AG04450 (cell line): ENCODE measurements around the gene CST4. TPM values are rescaled to one million over a fixed set of nuclear protein-coding genes. Genes with fewer than 3 reads are reported as not detected.
A peak's percentile ranks its signal among the peaks of the same experiment; 100 is the strongest.
"Not testable (repeated sequence)": the region's sequence is repeated elsewhere in the genome, so short reads cannot be mapped to it uniquely, and the experiment has no call there.

Experiments
- CTCF ChIA-PET: fragments of 300-600, 350-600 bp; formaldehyde crosslinking; extraction: SDS; loops from one replicate; lab custom pipeline; 2022; ENCODE audit warnings: antibody characterized with exemption, inconsistent platforms; lab: Charles Lee
- POLR2A ChIA-PET: fragments of 350-600 bp; formaldehyde crosslinking; extraction: SDS; loops from one replicate; lab custom pipeline; 2021; ENCODE audit warnings: antibody characterized with exemption, inconsistent platforms; lab: Yijun Ruan, JAX
- DNase-seq: peaks from one replicate; pipeline ENCODE4 v3.0.0-alpha.2; 2011; ENCODE audit warnings: low read depth, low spot score
- H3K27ac ChIP-seq: one replicate; pipeline ENCODE4 v1.5.1; 2012; ENCODE audit warnings: low read depth, low read length, control low read depth
- H3K27me3 ChIP-seq: one replicate; pipeline ENCODE4 v1.6.0; 2012; ENCODE audit warnings: low read length; ENCODE audit not compliant: control insufficient read depth, insufficient read depth
- H3K4me3 ChIP-seq: 2 replicates; pipeline ENCODE4 v1.5.1; 2011; ENCODE audit warnings: mild to moderate bottlenecking, low read depth, low read length, control low read depth
- H3K9me3 ChIP-seq: 2 replicates; pipeline ENCODE4 v1.5.1; 2012; ENCODE audit warnings: low read length; ENCODE audit not compliant: control insufficient read depth, insufficient read depth
- CTCF ChIP-seq: IDR thresholded peaks from 2 replicates; pipeline ENCODE4 v1.5.1; 2011; ENCODE audit warnings: low read depth, low read length, control low read depth, inconsistent platforms
- polyA minus RNA-seq: library from RNA; depleted of rRNA, polyadenylated mRNA; stranded (reverse); fragments of >200 nt; gene quantifications from 2 replicates; pipeline ENCODE4 v1.2.3, GENCODE V29; 2011; rRNA and poly(A)+ RNA removed
- polyA plus RNA-seq: library from polyadenylated mRNA; depleted of rRNA; stranded (reverse); fragments of >200 nt; gene quantifications from 2 replicates; pipeline ENCODE4 v1.2.3, GENCODE V29; 2011; rRNA removed

Gene CST4
- not detected in 2 replicates for polyA plus RNA-seq
- not detected in 2 replicates for polyA minus RNA-seq

DNA sequence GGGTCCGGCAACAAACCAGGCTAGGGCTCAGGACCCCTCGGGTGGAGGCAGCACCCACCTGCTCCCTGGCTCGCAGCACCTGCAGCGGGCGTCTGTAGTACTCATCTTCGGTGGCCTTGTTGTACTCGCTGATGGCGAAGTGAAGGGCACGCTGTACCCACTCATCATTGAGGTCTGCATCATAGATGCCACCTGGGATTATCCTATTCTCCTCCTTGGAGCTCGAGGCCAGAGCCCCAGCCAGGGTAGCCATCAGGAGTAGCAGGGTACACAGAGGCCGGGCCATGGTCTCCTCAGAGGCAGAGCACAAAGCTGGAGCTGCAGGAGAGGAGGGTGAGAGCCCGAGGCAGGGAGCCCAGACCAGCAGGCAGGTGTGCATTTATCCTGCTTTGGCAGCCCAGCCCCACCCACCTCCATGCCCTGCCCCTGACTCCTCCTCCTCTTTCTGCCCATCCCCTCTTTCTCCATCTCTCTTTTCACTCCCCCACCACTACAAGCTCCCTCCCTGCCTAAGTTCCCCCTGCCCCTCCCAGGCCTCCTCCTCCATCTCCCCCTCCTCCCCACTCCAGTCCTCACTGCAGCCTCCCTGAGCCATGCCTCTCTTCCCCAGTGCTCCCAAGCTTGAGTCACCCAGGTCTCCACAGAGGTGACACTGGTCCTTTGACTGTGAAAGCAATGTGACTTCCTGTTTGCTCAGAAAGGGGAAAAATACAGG lies at the start of gene CST4:
TSS of gene CST4 (minus strand) at position 355 of the 715 bp plus-strand sequence. CDS start at position 286, 69 bp downstream.
- POLR2A ChIA-PET, H3K27me3 ChIP-seq, H3K9me3 ChIP-seq, H3K4me3 ChIP-seq, DNase-seq, H3K27ac ChIP-seq: not testable (repeated sequence)
- CTCF ChIA-PET: interaction anchor here (1.7 kb wide), 1 partner anchor 20 kb away, joined by 5 read pairs; no protein-coding TSS in a partner anchor

DNA sequence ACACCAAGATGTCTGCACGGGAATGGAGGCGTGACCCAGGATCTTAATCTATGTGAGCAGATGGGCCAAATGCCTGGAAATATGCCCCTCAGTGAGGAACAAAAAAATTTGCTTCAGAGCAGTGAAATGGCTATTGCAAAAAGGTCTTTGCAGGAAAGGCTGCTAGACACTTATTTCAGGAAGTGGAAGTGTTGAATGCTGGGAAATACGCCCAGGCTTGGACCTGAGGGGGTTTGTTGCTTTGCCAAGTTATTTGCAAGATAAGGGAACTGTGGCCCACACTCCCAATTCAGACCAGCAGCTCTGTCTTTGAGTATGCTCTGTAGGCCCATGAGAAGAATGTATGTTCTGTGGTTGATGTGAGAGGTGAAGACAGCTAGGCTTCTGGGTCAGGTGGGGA lies 46.6 kb upstream of the CST4 start:
- H3K9me3 ChIP-seq, H3K4me3 ChIP-seq, DNase-seq, H3K27ac ChIP-seq, POLR2A ChIA-PET, H3K27me3 ChIP-seq, CTCF ChIA-PET: not testable (repeated sequence)

GRCh38 chr20:23734949-23735348 lies 46.1 kb upstream of the CST4 start:
- H3K27me3 ChIP-seq, POLR2A ChIA-PET, DNase-seq, H3K4me3 ChIP-seq, H3K27ac ChIP-seq, CTCF ChIA-PET, H3K9me3 ChIP-seq: not testable (repeated sequence)

DNA sequence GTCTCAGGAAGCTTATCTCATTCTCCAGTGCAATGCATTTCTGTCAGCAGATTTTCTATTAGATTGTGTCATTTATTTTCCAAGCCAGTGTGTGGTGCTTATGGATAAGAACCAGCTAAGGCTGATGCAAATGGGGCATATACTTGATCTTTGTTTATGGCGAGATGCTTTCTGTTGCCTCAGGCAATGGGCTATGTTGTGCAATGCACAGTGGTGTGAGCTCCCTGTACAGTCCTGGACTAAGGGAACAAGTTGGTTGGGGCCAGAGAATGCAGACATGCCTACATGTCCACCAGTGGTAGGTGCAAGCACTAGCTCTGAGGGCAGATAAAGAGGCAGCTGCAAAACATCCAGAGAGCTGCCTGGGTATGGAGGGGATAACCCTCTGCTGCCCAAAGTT lies 45.6 kb upstream of the CST4 start:
- H3K9me3 ChIP-seq, POLR2A ChIA-PET, CTCF ChIA-PET, DNase-seq, H3K27me3 ChIP-seq, H3K27ac ChIP-seq, H3K4me3 ChIP-seq: not testable (repeated sequence)

DNA sequence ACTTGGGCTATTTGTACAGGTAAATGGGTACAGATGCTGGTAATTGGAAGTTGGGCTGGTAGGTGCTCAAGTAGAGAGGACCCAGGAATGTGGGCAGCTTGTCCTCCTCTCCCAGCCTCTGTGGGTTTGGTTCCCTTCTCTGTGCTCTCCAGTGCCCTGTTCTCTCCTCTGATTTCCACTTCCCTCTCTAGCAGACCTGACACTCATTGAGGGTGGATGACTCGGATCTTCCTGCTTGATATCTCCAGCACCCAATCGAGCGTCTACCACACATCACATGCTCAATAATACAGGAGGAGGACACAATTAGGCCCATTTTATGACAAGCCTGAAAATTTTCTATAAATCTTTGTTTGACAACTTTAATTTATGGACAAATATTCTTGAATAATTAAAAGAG lies 38.2 kb upstream of the CST4 start:
- H3K27ac ChIP-seq: no peak overlapping the region
- no peak overlapping the region for H3K4me3 ChIP-seq
- DNase-seq: no peak
- POLR2A ChIA-PET: no interaction called here
- TF ChIP-seq CTCF: no peak
- no peaks in the 10 kb centered on the region for H3K27me3 ChIP-seq
- H3K9me3 ChIP-seq: no peaks in the 10 kb centered on the region
- CTCF ChIA-PET: interaction anchor here (1.6 kb wide), 1 partner anchor 73 kb away, joined by 3 read pairs; no protein-coding TSS in a partner anchor

GRCh38 chr20:23725102-23725501 lies 36.3 kb upstream of the CST4 start:
- no peak for TF ChIP-seq CTCF
- Histone ChIP-seq H3K4me3 (no peak overlapping the region), H3K27ac (no peak overlapping the region), H3K9me3 (no peaks in the 10 kb centered on the region), H3K27me3 (no peaks in the 10 kb centered on the region)
- CTCF ChIA-PET: no interaction called here
- DNase-seq: no peak
- POLR2A ChIA-PET: no interaction called here

- POLR2A ChIA-PET, H3K27ac ChIP-seq, DNase-seq, H3K4me3 ChIP-seq, H3K27me3 ChIP-seq, H3K9me3 ChIP-seq: not testable (repeated sequence)
- peak; percentile 39 for TF ChIP-seq CTCF
- CTCF ChIA-PET: interaction anchor here (0.6 to 1.8 kb wide), 6 partner anchors 9 to 1783 kb away, joined by 3 to 5 read pairs (median 4); no protein-coding TSS in a partner anchor
These were observed 34.9 kb upstream of the CST4 start for GRCh38 chr20:23723659-23724307.

- H3K27ac ChIP-seq, POLR2A ChIA-PET, DNase-seq, H3K4me3 ChIP-seq, H3K27me3 ChIP-seq, H3K9me3 ChIP-seq: not testable (repeated sequence)
- CTCF ChIA-PET: interaction anchor here (1.2 to 1.8 kb wide), 2 partner anchors 17 to 77 kb away, joined by 3 to 4 read pairs; no protein-coding TSS in a partner anchor
These were observed 34.0 kb upstream of the CST4 start for GRCh38 chr20:23722851-23723250.
